ENCODE results near the gene PPP2R3B. TPM values are rescaled to one million over a fixed set of nuclear protein-coding genes. Genes with fewer than 3 reads are reported as not detected.

The PPP2R3B gene
- total RNA-seq, 4 donors from 2014 or later, result 4.1 to 16.1 (median 9.4) TPM

DNA sequence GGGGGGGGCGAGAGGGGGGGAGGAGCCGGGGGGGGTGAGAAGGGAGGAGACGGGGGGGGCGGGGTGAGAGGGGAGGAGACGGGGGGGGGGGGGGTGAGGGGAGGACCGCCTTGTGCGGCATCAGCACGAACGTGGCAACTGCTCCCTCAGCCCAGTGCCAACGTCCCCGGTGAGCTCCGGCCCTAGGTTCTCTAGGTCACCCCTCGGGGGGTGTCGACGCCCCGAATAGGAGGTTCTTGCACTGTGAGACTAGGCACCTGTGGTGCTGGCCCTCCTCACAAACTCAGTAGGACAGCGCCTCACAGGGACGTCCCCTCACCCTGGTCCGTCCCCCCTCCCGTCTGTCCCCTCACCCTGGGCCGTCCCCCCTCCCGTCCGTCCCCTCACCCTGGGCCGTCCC lies 46.6 kb downstream of the PPP2R3B start:
- Histone ChIP-seq H3K4me1 (no peaks in the 10 kb centered on the region), H3K9me3 (no peaks in the 10 kb centered on the region), H3K4me3 (no peak overlapping the region), H3K36me3 (no peaks in the 10 kb centered on the region), H3K27me3 (no peaks in the 10 kb centered on the region), H3K27ac (no peak overlapping the region)
- no peak for DNase-seq
- TF ChIP-seq, protein P1, sequence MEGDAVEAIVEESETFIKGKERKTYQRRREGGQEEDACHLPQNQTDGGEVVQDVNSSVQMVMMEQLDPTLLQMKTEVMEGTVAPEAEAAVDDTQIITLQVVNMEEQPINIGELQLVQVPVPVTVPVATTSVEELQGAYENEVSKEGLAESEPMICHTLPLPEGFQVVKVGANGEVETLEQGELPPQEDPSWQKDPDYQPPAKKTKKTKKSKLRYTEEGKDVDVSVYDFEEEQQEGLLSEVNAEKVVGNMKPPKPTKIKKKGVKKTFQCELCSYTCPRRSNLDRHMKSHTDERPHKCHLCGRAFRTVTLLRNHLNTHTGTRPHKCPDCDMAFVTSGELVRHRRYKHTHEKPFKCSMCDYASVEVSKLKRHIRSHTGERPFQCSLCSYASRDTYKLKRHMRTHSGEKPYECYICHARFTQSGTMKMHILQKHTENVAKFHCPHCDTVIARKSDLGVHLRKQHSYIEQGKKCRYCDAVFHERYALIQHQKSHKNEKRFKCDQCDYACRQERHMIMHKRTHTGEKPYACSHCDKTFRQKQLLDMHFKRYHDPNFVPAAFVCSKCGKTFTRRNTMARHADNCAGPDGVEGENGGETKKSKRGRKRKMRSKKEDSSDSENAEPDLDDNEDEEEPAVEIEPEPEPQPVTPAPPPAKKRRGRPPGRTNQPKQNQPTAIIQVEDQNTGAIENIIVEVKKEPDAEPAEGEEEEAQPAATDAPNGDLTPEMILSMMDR (IDR thresholded peaks at IDR 0.05), result no peak
- TF ChIP-seq POLR2A (IDR thresholded peaks at IDR 0.05), result no peak
- intact Hi-C loops (cut with DNase I; ENCODE audit: low total_unique reads), result no loop called here

DNA sequence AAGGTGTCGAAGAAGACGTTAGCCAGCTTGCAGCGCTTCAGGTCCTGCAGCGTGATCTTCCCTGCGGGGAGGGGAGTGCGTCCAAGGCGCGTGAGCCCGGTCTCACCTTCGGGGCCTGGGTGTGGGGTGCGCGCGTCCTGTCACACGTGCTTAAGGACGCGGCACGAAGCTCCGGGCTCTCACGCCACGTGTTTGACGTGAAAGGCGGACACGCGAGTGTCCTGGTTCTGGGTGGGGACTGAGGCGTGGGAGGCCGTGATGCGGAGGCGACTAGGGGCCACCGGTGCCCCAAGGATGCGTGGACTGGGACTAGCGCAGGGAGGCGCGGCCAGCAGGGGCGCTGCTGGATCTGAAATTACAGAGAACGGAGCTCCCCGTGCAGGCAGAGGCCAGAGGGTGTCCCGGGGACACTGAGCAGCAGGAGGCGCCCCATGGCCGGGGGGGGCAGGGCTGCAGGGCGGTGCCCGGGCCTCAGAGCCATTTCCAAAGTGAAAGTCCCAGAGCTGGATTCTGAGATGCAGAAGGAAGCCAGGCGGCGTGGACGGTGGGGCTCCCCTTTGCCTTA lies 47.8 kb downstream of the PPP2R3B start:
- no peak for TF ChIP-seq POLR2A (IDR thresholded peaks at IDR 0.05)
- TF ChIP-seq, protein P1 (IDR thresholded peaks at IDR 0.05), result no peak
- Histone ChIP-seq H3K27me3 (no peaks in the 10 kb centered on the region), H3K36me3 (no peaks in the 10 kb centered on the region), H3K27ac (no peak overlapping the region), H3K9me3 (no peaks in the 10 kb centered on the region), H3K4me3 (no peak overlapping the region), H3K4me1 (no peaks in the 10 kb centered on the region)
- no peak for DNase-seq
- intact Hi-C loops (cut with DNase I; ENCODE audit: low total_unique reads), result no loop called here

DNA sequence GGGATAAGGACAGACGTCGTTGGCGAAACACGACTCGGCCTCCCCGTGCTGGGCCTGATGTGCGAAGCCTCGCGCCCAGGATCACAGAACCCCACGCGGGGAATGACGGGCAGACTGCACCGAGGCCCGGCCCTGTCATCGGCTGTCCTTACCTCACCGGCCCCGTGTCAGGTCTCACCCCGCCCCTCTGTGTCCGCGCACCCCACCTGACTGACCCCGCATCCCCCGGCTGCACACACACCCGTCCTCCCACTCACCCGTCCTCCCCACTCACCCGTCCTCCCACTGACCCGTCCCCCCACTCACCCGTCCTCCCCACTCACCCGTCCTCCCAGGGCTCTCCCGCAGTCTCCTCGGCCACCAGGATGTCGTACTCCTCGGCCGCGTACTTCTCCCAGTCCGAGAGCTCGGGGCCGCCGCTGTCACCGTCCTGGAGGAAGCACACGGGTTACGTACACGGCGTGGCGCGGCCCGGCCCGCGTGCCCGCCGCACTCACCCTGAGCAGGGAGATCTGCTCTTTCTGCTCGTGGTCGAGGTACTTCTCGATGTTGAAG lies 48.3 kb downstream of the PPP2R3B start:
- no peak for TF ChIP-seq POLR2A (IDR thresholded peaks at IDR 0.05)
- TF ChIP-seq, protein P1 (IDR thresholded peaks at IDR 0.05), result no peak
- H3K4me3 ChIP-seq, result no peak overlapping the region
- H3K9me3 ChIP-seq, result no peaks in the 10 kb centered on the region
- no peak overlapping the region for H3K27ac ChIP-seq
- H3K27me3 ChIP-seq, result no peaks in the 10 kb centered on the region
- no peaks in the 10 kb centered on the region for H3K4me1 ChIP-seq
- H3K36me3 ChIP-seq, result no peaks in the 10 kb centered on the region
- DNase-seq, result no peak
- intact Hi-C loops (cut with DNase I; ENCODE audit: low total_unique reads), result no loop called here

DNA sequence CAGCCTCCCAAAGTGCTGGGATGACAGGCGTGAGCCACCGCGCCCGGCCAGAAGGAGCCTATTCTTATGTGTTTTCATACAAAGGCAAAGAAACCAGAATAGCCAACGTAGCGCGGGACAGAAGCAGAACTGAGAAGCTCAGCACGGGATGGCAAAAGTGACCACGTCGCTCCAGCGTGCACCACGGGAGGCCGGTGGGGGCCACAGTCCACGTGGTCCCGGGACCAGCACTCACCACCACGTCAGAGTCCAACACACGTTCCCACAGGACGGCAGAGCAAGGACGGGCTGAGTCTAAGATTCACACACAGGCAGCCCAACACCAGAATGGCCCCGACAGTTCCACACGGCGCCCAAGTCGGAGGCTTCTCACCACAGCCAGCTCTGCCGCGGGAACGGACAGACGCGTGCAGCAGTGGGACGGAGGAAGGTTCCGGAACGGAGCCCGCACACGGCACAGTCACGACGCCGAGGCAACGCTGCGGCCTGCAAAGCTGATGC lies 49.3 kb downstream of the PPP2R3B start:
- no peaks in the 10 kb centered on the region for H3K9me3 ChIP-seq
- no peak for DNase-seq
- H3K27ac ChIP-seq, result no peak overlapping the region
- TF ChIP-seq POLR2A (IDR thresholded peaks at IDR 0.05), result no peak
- TF ChIP-seq, protein P1 (IDR thresholded peaks at IDR 0.05), result no peak
- no peaks in the 10 kb centered on the region for H3K27me3 ChIP-seq
- intact Hi-C loops (cut with DNase I; ENCODE audit: low total_unique reads), result no loop called here
- no peaks in the 10 kb centered on the region for H3K4me1 ChIP-seq
- no peak overlapping the region for H3K4me3 ChIP-seq
- H3K36me3 ChIP-seq, result no peaks in the 10 kb centered on the region

DNA sequence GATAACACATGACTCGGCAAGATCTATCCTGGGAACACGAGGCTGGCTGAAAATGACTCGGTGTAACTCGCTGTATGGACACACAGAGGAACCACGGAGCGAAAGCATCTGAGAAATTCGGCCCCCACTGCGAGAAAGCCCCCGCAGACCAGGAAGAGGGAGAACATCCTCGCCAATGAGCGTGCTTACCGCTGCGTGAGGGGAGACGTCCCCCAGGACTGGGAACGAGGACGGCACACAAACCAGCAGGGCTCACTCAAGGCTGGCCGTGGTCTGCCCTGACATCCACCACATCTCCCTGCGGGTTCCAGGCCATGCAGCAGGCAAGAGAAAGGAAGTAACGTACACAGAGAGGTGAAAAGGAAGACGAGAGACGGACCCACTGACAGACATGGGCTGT lies 50.5 kb downstream of the PPP2R3B start:
- no peak for DNase-seq
- Histone ChIP-seq H3K27me3 (no peaks in the 10 kb centered on the region), H3K4me1 (peaks cover 0 to 6% of the 10 kb centered on the region in 2 donors), H3K36me3 (no peaks in the 10 kb centered on the region), H3K27ac (no peak overlapping the region), H3K4me3 (no peak overlapping the region), H3K9me3 (no peaks in the 10 kb centered on the region)
- TF ChIP-seq, protein P1 (IDR thresholded peaks at IDR 0.05), result no peak
- no peak for TF ChIP-seq POLR2A (IDR thresholded peaks at IDR 0.05)
- intact Hi-C loops (cut with DNase I; ENCODE audit: low total_unique reads), result no loop called here
